Measurements from ENCODE around the gene RIN3. TPM values are rescaled to one million over a fixed set of nuclear protein-coding genes. Genes with fewer than 3 reads are reported as not detected.

RIN3 gene
- total RNA-seq, 1 experiment from 2014 or later = not detected

GRCh38 chr14:92584220-92584619, 70.6 kb downstream of the RIN3 start:
- Histone ChIP-seq H3K4me2 (ENCODE audit: low read depth, low read length, poor library complexity, severe bottlenecking) (no peak overlapping the region), H3K4me3 (ENCODE audit: low read length) (no peak overlapping the region), H3K9me2 (replicated peaks; ENCODE audit: insufficient read depth, low read length) (no peaks in the 10 kb centered on the region), H3K9me3 (ENCODE audit: low read length) (no peaks in the 10 kb centered on the region), H4K20me1 (ENCODE audit: insufficient read depth, low read depth, low read length) (no peaks in the 10 kb centered on the region), H3K4me1 (ENCODE audit: low read length) (no peaks in the 10 kb centered on the region), H3K27ac (ENCODE audit: low read length) (no peak overlapping the region), H3K9ac (ENCODE audit: low read length) (no peak overlapping the region), H3K27me3 (ENCODE audit: low read length) (no peaks in the 10 kb centered on the region), H3K79me2 (ENCODE audit: low read length) (no peaks in the 10 kb centered on the region), H3K36me3 (ENCODE audit: insufficient read depth, low read length) (no peaks in the 10 kb centered on the region), H2AFZ (ENCODE audit: low read length) (no peak overlapping the region)
- DNase-seq = no peak

GRCh38 chr14:92584816-92585215, 71.2 kb downstream of the RIN3 start:
- H3K4me3 ChIP-seq (ENCODE audit: low read length) = no peak overlapping the region
- H3K27me3 ChIP-seq (ENCODE audit: low read length) = no peaks in the 10 kb centered on the region
- H3K9ac ChIP-seq (ENCODE audit: low read length) = no peak overlapping the region
- no peaks in the 10 kb centered on the region for H3K9me2 ChIP-seq (replicated peaks; ENCODE audit: insufficient read depth, low read length)
- no peaks in the 10 kb centered on the region for H4K20me1 ChIP-seq (ENCODE audit: insufficient read depth, low read depth, low read length)
- H3K9me3 ChIP-seq (ENCODE audit: low read length) = no peaks in the 10 kb centered on the region
- peaks cover 3% of the 10 kb centered on the region; the same call in 1 of the 2 replicates for H3K4me1 ChIP-seq (ENCODE audit: low read length)
- no peak for DNase-seq
- no peaks in the 10 kb centered on the region for H3K79me2 ChIP-seq (ENCODE audit: low read length)
- H3K4me2 ChIP-seq (ENCODE audit: low read depth, low read length, poor library complexity, severe bottlenecking) = no peak overlapping the region
- no peaks in the 10 kb centered on the region for H3K36me3 ChIP-seq (ENCODE audit: insufficient read depth, low read length)
- no peak overlapping the region for H2AFZ ChIP-seq (ENCODE audit: low read length)
- H3K27ac ChIP-seq (ENCODE audit: low read length) = no peak overlapping the region

- no peak for DNase-seq
- Histone ChIP-seq H3K27ac (ENCODE audit: low read length) (no peak overlapping the region), H3K9me3 (ENCODE audit: low read length) (no peaks in the 10 kb centered on the region), H3K9ac (ENCODE audit: low read length) (no peak overlapping the region), H3K4me3 (ENCODE audit: low read length) (no peak overlapping the region), H3K79me2 (ENCODE audit: low read length) (no peaks in the 10 kb centered on the region), H3K36me3 (ENCODE audit: insufficient read depth, low read length) (no peaks in the 10 kb centered on the region), H3K9me2 (replicated peaks; ENCODE audit: insufficient read depth, low read length) (no peaks in the 10 kb centered on the region), H3K4me1 (ENCODE audit: low read length) (peaks cover 4% of the 10 kb centered on the region; the same call in 1 of the 2 replicates), H2AFZ (ENCODE audit: low read length) (no peak overlapping the region), H4K20me1 (ENCODE audit: insufficient read depth, low read depth, low read length) (no peaks in the 10 kb centered on the region), H3K27me3 (ENCODE audit: low read length) (no peaks in the 10 kb centered on the region), H3K4me2 (ENCODE audit: low read depth, low read length, poor library complexity, severe bottlenecking) (no peak overlapping the region)
Measured at GRCh38 chr14:92585981-92586937, 72.7 kb downstream of the RIN3 start.

- Histone ChIP-seq H3K4me3 (ENCODE audit: low read length) (no peak overlapping the region), H4K20me1 (ENCODE audit: insufficient read depth, low read depth, low read length) (no peaks in the 10 kb centered on the region), H2AFZ (ENCODE audit: low read length) (no peak overlapping the region), H3K27ac (ENCODE audit: low read length) (no peak overlapping the region), H3K79me2 (ENCODE audit: low read length) (no peaks in the 10 kb centered on the region), H3K27me3 (ENCODE audit: low read length) (no peaks in the 10 kb centered on the region), H3K9me3 (ENCODE audit: low read length) (no peaks in the 10 kb centered on the region), H3K36me3 (ENCODE audit: insufficient read depth, low read length) (no peaks in the 10 kb centered on the region), H3K4me2 (ENCODE audit: low read depth, low read length, poor library complexity, severe bottlenecking) (no peak overlapping the region), H3K9me2 (replicated peaks; ENCODE audit: insufficient read depth, low read length) (no peaks in the 10 kb centered on the region), H3K9ac (ENCODE audit: low read length) (no peak overlapping the region), H3K4me1 (ENCODE audit: low read length) (peaks cover 4% of the 10 kb centered on the region; the same call in 1 of the 2 replicates)
- DNase-seq = no peak
Measured at GRCh38 chr14:92586963-92587699, 73.5 kb downstream of the RIN3 start.

DNA sequence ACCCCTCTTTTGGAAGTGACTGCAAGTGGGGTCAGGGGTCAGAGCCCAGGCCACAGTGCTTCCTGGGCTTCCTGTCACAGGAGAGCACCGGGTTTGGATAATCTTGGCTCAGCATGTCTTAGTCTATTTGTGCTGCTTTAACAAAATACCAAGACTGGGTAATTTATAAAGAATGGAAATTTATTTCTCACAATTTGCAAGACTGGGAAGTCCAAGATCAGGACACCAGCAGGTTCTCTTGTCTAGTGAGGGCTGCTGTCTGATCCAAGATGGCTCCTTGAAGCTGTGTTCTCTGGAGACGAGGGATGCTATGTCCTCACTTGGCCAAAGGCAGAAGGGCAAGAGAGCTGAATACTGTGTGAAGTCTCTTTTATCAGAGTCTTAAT, 74.1 kb downstream of the RIN3 start:
- no peak overlapping the region for H3K4me2 ChIP-seq (ENCODE audit: low read depth, low read length, poor library complexity, severe bottlenecking)
- peaks cover 4% of the 10 kb centered on the region; the same call in 1 of the 2 replicates for H3K4me1 ChIP-seq (ENCODE audit: low read length)
- H2AFZ ChIP-seq (ENCODE audit: low read length) = no peak overlapping the region
- H3K27me3 ChIP-seq (ENCODE audit: low read length) = no peaks in the 10 kb centered on the region
- no peak for DNase-seq
- H3K36me3 ChIP-seq (ENCODE audit: insufficient read depth, low read length) = no peaks in the 10 kb centered on the region
- H3K9me2 ChIP-seq (replicated peaks; ENCODE audit: insufficient read depth, low read length) = no peaks in the 10 kb centered on the region
- no peaks in the 10 kb centered on the region for H4K20me1 ChIP-seq (ENCODE audit: insufficient read depth, low read depth, low read length)
- no peaks in the 10 kb centered on the region for H3K79me2 ChIP-seq (ENCODE audit: low read length)
- no peaks in the 10 kb centered on the region for H3K9me3 ChIP-seq (ENCODE audit: low read length)
- no peak overlapping the region for H3K4me3 ChIP-seq (ENCODE audit: low read length)
- no peak overlapping the region for H3K9ac ChIP-seq (ENCODE audit: low read length)
- H3K27ac ChIP-seq (ENCODE audit: low read length) = no peak overlapping the region

DNA sequence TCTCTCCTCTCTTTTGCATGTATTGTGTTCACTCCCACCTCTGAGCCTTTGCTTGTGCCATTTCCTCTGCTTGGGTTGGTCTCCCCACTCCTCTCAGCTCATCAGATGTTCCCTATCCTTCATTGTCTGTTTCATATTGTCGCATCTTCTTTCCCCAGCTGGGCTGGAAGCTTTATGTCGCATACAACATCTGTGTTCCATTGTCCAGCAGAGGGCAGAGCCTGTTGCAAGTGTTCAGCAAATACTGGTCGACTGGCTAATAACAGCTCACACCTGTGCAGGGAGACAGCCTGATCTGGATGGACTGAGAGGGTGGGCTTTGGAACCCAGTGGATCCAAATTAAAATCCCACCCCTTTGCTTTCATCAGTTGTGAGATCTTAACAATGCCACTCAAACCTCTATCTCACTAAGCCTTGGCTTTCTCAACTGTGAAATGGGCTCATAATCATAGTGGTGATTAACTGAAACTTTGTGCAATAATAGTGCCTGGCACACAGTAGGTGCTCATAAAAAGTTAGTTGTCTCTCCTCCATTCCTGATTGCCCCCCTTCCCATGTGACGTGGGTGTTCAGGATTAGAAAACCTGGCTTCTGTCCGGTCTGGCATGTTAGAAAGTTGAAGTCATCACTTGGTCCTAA, 75.8 kb downstream of the RIN3 start:
- Histone ChIP-seq H3K36me3 (ENCODE audit: insufficient read depth, low read length) (no peaks in the 10 kb centered on the region), H3K27ac (ENCODE audit: low read length) (no peak overlapping the region), H3K79me2 (ENCODE audit: low read length) (no peaks in the 10 kb centered on the region), H3K4me1 (ENCODE audit: low read length) (peaks cover 4% of the 10 kb centered on the region; the same call in 1 of the 2 replicates), H3K4me2 (ENCODE audit: low read depth, low read length, poor library complexity, severe bottlenecking) (no peak overlapping the region), H3K9ac (ENCODE audit: low read length) (no peak overlapping the region), H3K4me3 (ENCODE audit: low read length) (no peak overlapping the region), H3K27me3 (ENCODE audit: low read length) (no peaks in the 10 kb centered on the region), H3K9me3 (ENCODE audit: low read length) (no peaks in the 10 kb centered on the region), H3K9me2 (replicated peaks; ENCODE audit: insufficient read depth, low read length) (no peaks in the 10 kb centered on the region), H2AFZ (ENCODE audit: low read length) (no peak overlapping the region), H4K20me1 (ENCODE audit: insufficient read depth, low read depth, low read length) (no peaks in the 10 kb centered on the region)
- peak; percentile 77 for DNase-seq

DNA sequence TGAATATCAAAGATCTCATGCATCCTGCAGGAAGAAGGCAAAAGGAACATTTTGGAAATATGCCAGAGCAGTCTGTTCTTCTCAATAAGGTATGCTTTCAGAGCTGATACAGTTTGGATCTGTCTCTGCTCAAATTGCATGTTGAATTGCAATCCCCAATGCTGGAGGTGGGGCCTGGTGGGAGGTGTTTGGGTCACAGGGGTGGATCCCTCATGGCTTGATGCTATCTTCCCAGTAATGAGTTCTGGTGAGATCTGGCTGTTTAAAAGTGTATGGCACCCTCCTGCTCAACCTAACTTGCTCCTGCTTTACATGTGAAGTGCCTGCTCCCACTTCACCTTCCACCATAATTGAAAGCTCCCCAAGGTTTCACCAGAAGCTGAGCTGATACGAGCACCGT, 76.6 kb downstream of the RIN3 start:
- H3K27me3 ChIP-seq (ENCODE audit: low read length) = peaks cover 2% of the 10 kb centered on the region; the same call in 1 of the 2 replicates
- H3K9me3 ChIP-seq (ENCODE audit: low read length) = no peaks in the 10 kb centered on the region
- no peaks in the 10 kb centered on the region for H4K20me1 ChIP-seq (ENCODE audit: insufficient read depth, low read depth, low read length)
- no peak overlapping the region for H3K27ac ChIP-seq (ENCODE audit: low read length)
- no peaks in the 10 kb centered on the region for H3K79me2 ChIP-seq (ENCODE audit: low read length)
- H2AFZ ChIP-seq (ENCODE audit: low read length) = no peak overlapping the region
- H3K4me3 ChIP-seq (ENCODE audit: low read length) = no peak overlapping the region
- H3K4me1 ChIP-seq (ENCODE audit: low read length) = peaks cover 4% of the 10 kb centered on the region; the same call in 1 of the 2 replicates
- no peaks in the 10 kb centered on the region for H3K36me3 ChIP-seq (ENCODE audit: insufficient read depth, low read length)
- no peak overlapping the region for H3K9ac ChIP-seq (ENCODE audit: low read length)
- DNase-seq = no peak
- H3K9me2 ChIP-seq (replicated peaks; ENCODE audit: insufficient read depth, low read length) = no peaks in the 10 kb centered on the region
- no peak overlapping the region for H3K4me2 ChIP-seq (ENCODE audit: low read depth, low read length, poor library complexity, severe bottlenecking)

GRCh38 chr14:92590941-92591340, 77.4 kb downstream of the RIN3 start:
- Histone ChIP-seq H3K36me3 (ENCODE audit: insufficient read depth, low read length) (no peaks in the 10 kb centered on the region), H3K27ac (ENCODE audit: low read length) (no peak overlapping the region), H2AFZ (ENCODE audit: low read length) (no peak overlapping the region), H3K79me2 (ENCODE audit: low read length) (no peaks in the 10 kb centered on the region), H3K27me3 (ENCODE audit: low read length) (peaks cover 2% of the 10 kb centered on the region; the same call in 1 of the 2 replicates), H3K9me3 (ENCODE audit: low read length) (no peaks in the 10 kb centered on the region), H3K4me1 (ENCODE audit: low read length) (peaks cover 4% of the 10 kb centered on the region; the same call in 1 of the 2 replicates), H3K4me3 (ENCODE audit: low read length) (no peak overlapping the region), H4K20me1 (ENCODE audit: insufficient read depth, low read depth, low read length) (no peaks in the 10 kb centered on the region), H3K9ac (ENCODE audit: low read length) (no peak overlapping the region), H3K4me2 (ENCODE audit: low read depth, low read length, poor library complexity, severe bottlenecking) (no peak overlapping the region), H3K9me2 (replicated peaks; ENCODE audit: insufficient read depth, low read length) (no peaks in the 10 kb centered on the region)
- DNase-seq = no peak
